CD14-positive monocyte (primary cell): Measurements from ENCODE around the gene ANKRD33. TPM values are rescaled to one million over a fixed set of nuclear protein-coding genes. Genes with fewer than 3 reads are reported as not detected.

ENCODE experiments used
- DNase-seq, 3 donors: peaks; one replicate each; pipeline ENCODE4 v3.0.0-alpha.2; 2011 to 2022
- H2AFZ ChIP-seq: 2 replicates; pipeline ENCODE4 v1.6.0; 2012; ENCODE audit warnings: mild to moderate bottlenecking, low read depth, low read length, inconsistent platforms; ENCODE audit not compliant: insufficient read depth, poor library complexity, severe bottlenecking
- H3K27ac ChIP-seq, 2 donors: 1 replicate in 1 of 2; 2 replicates in 1 of 2; pipeline ENCODE4 v1.5.1; 2012 to 2013; ENCODE audit warnings: low read length in 2 of 2, control low read depth in 1 of 2, inconsistent platforms in 1 of 2, low read depth in 1 of 2, mild to moderate bottlenecking in 1 of 2
- H3K27me3 ChIP-seq, 2 donors: one replicate each; pipeline versions ENCODE4 v1.6.0 to v1.6.1; 2011 to 2013; ENCODE audit warnings: low read length in 2 of 2; ENCODE audit not compliant: control insufficient read depth in 2 of 2, insufficient read depth in 2 of 2
- H3K36me3 ChIP-seq, 2 donors: replicated peaks in 1 of 2; 1 replicate in 1 of 2; 2 replicates in 1 of 2; pipeline versions ENCODE4 v1.5.1 to v1.6.1; 2012 to 2013; ENCODE audit warnings: low read length in 2 of 2, control low read depth in 1 of 2, inconsistent platforms in 1 of 2, mild to moderate bottlenecking in 1 of 2; ENCODE audit not compliant: insufficient read depth in 2 of 2, control insufficient read depth in 1 of 2
- H3K4me1 ChIP-seq, 2 donors: 1 replicate in 1 of 2; 2 replicates in 1 of 2; pipeline versions ENCODE4 v1.5.1 to v1.6.1; 2012 to 2013; ENCODE audit warnings: low read length in 2 of 2, control low read depth in 1 of 2, inconsistent platforms in 1 of 2, mild to moderate bottlenecking in 1 of 2, moderate library complexity in 1 of 2; ENCODE audit not compliant: insufficient read depth in 2 of 2, control insufficient read depth in 1 of 2
- H3K4me2 ChIP-seq: replicated peaks from 2 replicates; pipeline ENCODE3; 2012; ENCODE audit warnings: low read length, moderate library complexity, mild to moderate bottlenecking; ENCODE audit not compliant: poor library complexity, severe bottlenecking; ENCODE audit errors: extremely low read depth
- H3K4me3 ChIP-seq, 3 experiments: fragments of 200-600 bp in 1 of 3; sonication (generic) in 1 of 3; replicated peaks in 1 of 3; 1 replicate in 2 of 3; 2 replicates in 1 of 3; pipeline ENCODE4 v1.5.1; 2011 to 2013; ENCODE audit warnings: low read length in 3 of 3, mild to moderate bottlenecking in 3 of 3, control low read depth in 2 of 3, low read depth in 2 of 3, inconsistent platforms in 1 of 3, moderate library complexity in 1 of 3
- H3K79me2 ChIP-seq: 2 replicates; pipeline ENCODE4 v1.6.0; 2012; ENCODE audit warnings: mild to moderate bottlenecking, control low read depth, inconsistent platforms, low read length, moderate library complexity; ENCODE audit not compliant: insufficient read depth
- H3K9ac ChIP-seq: 2 replicates; pipeline ENCODE4 v1.6.0; 2017; ENCODE audit warnings: low read length, mild to moderate bottlenecking; ENCODE audit not compliant: insufficient read depth, poor library complexity, severe bottlenecking
- H3K9me3 ChIP-seq, 2 donors: replicated peaks in 1 of 2; 1 replicate in 1 of 2; 2 replicates in 1 of 2; pipeline versions ENCODE4 v1.5.1 to v1.6.1; 2012 to 2013; ENCODE audit warnings: low read length in 2 of 2, control low read depth in 1 of 2; ENCODE audit not compliant: control insufficient read depth in 1 of 2, insufficient read depth in 1 of 2
- H4K20me1 ChIP-seq: 2 replicates; pipeline ENCODE4 v1.6.0; 2012; ENCODE audit warnings: mild to moderate bottlenecking, low read length, control low read depth, moderate library complexity; ENCODE audit not compliant: insufficient read depth
- H3K27ac Mint-ChIP-seq, 7 donors: one replicate each; pipeline ENCODE4 v1.8.0; 2020; ENCODE audit warnings: mild to moderate bottlenecking in 7 of 7, mixed read lengths in 7 of 7, moderate library complexity in 6 of 7, inconsistent platforms in 2 of 7
- H3K27me3 Mint-ChIP-seq, 3 donors: one replicate each; pipeline ENCODE4 v1.8.0; 2021 to 2022; ENCODE audit warnings: low read depth in 3 of 3, mild to moderate bottlenecking in 3 of 3, mixed read lengths in 3 of 3, moderate library complexity in 3 of 3, inconsistent platforms in 1 of 3
- H3K36me3 Mint-ChIP-seq, 2 donors: one replicate each; pipeline ENCODE4 v1.8.0; 2020; ENCODE audit warnings: mixed read lengths in 2 of 2, inconsistent platforms in 1 of 2, mild to moderate bottlenecking in 1 of 2
- H3K4me1 Mint-ChIP-seq: one replicate; pipeline ENCODE4 v1.8.0; 2020; ENCODE audit warnings: mild to moderate bottlenecking, mixed read lengths
- H3K4me3 Mint-ChIP-seq, 2 donors: one replicate each; pipeline ENCODE4 v1.8.0; 2020; ENCODE audit warnings: mild to moderate bottlenecking in 2 of 2, mixed read lengths in 2 of 2, moderate library complexity in 1 of 2
- H3K9me3 Mint-ChIP-seq, 7 donors: one replicate each; pipeline ENCODE4 v1.8.0; 2020 to 2022; ENCODE audit warnings: mixed read lengths in 7 of 7, mild to moderate bottlenecking in 6 of 7, moderate library complexity in 6 of 7, inconsistent platforms in 2 of 7
- CTCF ChIP-seq: fragments of 200-600 bp; IDR thresholded peaks from one replicate; pipeline ENCODE4 v1.8.0; 2022; ENCODE audit warnings: antibody characterized with exemption, mild to moderate bottlenecking
- WGBS: methylation state at CpG from one replicate; pipeline ENCODE4 v1.1.5; 2013; ENCODE audit warnings: missing lambda C conversion rate; ENCODE audit not compliant: insufficient coverage; 5-methylcytosine and 5-hydroxymethylcytosine counted together
- intact Hi-C, 2 donors: fragments of 100-400 bp; cut with micrococcal nuclease; formaldehyde crosslinking; loops; one replicate each; pipeline versions ENCODE4 v1.15.0 to v1.15.1; 2023
- polyA plus RNA-seq, 3 donors: library from polyadenylated mRNA; depleted of rRNA in 1 of 3; unstranded in 2 of 3; stranded (reverse) in 1 of 3; fragments of 300-500 nt in 2 of 3; fragments of >200 nt in 1 of 3; fragmentation: Illumina TruSeq in 2 of 3; gene quantifications; 1 replicate in 2 of 3; 2 replicates in 1 of 3; pipeline ENCODE4 v1.2.3, GENCODE V29; 2012 to 2021

The ANKRD33 gene
- polyA plus RNA-seq, 3 donors = 0.07 TPM; not detected in 2

GRCh38 chr12:51922762-51923505 lies 35.0 kb downstream of the ANKRD33 start:
- WGBS = 50% methylated on average over 13 of the region's 16 CpGs
- Histone ChIP-seq H4K20me1 (no peaks in the 10 kb centered on the region), H3K27ac (peak overlapping the region; percentile 89 to 92), H3K27me3 (no peaks in the 10 kb centered on the region), H3K4me2 (peak overlapping the region; percentile 70), H3K79me2 (no peaks in the 10 kb centered on the region), H2AFZ (peak overlapping the region; percentile 72), H3K36me3 (peaks cover 0 to 19% of the 10 kb centered on the region in 2 donors), H3K4me3 (peak overlapping the region in 1 of 3 experiments; percentile 60), H3K9ac (peak overlapping the region; percentile 42), H3K9me3 (no peaks in the 10 kb centered on the region), H3K4me1 (peaks cover 21 to 25% of the 10 kb centered on the region in 2 donors)
- peaks cover 0 to 3% (median 0%) of the 10 kb centered on the region in 7 donors for H3K9me3 Mint-ChIP-seq
- H3K4me1 Mint-ChIP-seq = peaks cover 38% of the 10 kb centered on the region
- peak overlapping the region; percentile 93 to 98 (median 96) for H3K27ac Mint-ChIP-seq
- peak; percentile 91 to 96 (median 95) for DNase-seq
- intact Hi-C loops = loop anchor here (5.0 kb wide), 3 partner anchors 34 to 59 kb away; partner anchors contain the start of gene ANKRD33 (in 1 of the 2)
- peaks cover 6 to 18% of the 10 kb centered on the region in 2 donors for H3K36me3 Mint-ChIP-seq
- no peak for TF ChIP-seq CTCF
- H3K27me3 Mint-ChIP-seq = peaks cover 2 to 4% (median 3%) of the 10 kb centered on the region in 3 donors
- peak overlapping the region; percentile 59 to 83 for H3K4me3 Mint-ChIP-seq

GRCh38 chr12:51923506-51924365 lies 35.8 kb downstream of the ANKRD33 start:
- peaks cover 0 to 3% (median 0%) of the 10 kb centered on the region in 7 donors for H3K9me3 Mint-ChIP-seq
- H3K27ac Mint-ChIP-seq = peak overlapping the region; percentile 93 to 98 (median 96)
- H4K20me1 ChIP-seq = no peaks in the 10 kb centered on the region
- intact Hi-C loops = loop anchor here (5.0 kb wide), 3 partner anchors 34 to 59 kb away; partner anchors contain the start of gene ANKRD33 (in 1 of the 2)
- H3K36me3 ChIP-seq = peaks cover 0 to 11% of the 10 kb centered on the region in 2 donors
- H3K27me3 ChIP-seq = no peaks in the 10 kb centered on the region
- TF ChIP-seq CTCF = peak; percentile 91
- peaks cover 6 to 17% of the 10 kb centered on the region in 2 donors for H3K36me3 Mint-ChIP-seq
- peaks cover 2 to 6% (median 3%) of the 10 kb centered on the region in 3 donors for H3K27me3 Mint-ChIP-seq
- peak overlapping the region; percentile 42 for H3K9ac ChIP-seq
- peak overlapping the region in 1 of 3 experiments; percentile 60 for H3K4me3 ChIP-seq
- H3K4me1 Mint-ChIP-seq = peaks cover 38% of the 10 kb centered on the region
- peak overlapping the region; percentile 72 for H2AFZ ChIP-seq
- peak overlapping the region; percentile 59 to 83 for H3K4me3 Mint-ChIP-seq
- H3K27ac ChIP-seq = peak overlapping the region; percentile 89 to 92
- H3K9me3 ChIP-seq = no peaks in the 10 kb centered on the region
- H3K79me2 ChIP-seq = no peaks in the 10 kb centered on the region
- peak overlapping the region; percentile 70 for H3K4me2 ChIP-seq
- WGBS = 1% methylated on average over 19 of the region's 31 CpGs
- peaks cover 21 to 25% of the 10 kb centered on the region in 2 donors for H3K4me1 ChIP-seq
- DNase-seq = peak; percentile 34 to 69 (median 42)
